ENCODE measurements around the gene ARHGEF38.
A peak's percentile ranks its signal among the peaks of the same experiment; 100 is the strongest.

DNA sequence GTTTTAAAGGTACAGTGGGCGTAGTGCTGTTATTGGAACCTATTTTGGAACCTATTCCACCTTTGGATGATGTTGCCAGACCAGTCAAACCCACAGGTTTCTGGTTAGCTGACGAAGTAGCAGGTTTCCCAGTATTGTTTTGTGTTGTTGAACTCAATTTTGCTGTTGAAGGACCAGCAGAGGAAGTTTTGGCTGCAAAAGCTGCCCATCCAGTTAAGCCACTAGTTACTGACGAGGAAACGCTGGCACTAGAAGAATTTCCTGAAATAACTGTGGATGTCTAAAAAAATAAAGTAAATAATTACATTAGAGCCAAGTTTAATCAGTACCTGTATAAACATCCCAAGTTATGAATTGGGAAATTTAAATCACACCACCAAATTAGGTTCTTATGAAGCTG lies 130.6 kb downstream of the ARHGEF38 start:
- TF ChIP-seq, protein P1, sequence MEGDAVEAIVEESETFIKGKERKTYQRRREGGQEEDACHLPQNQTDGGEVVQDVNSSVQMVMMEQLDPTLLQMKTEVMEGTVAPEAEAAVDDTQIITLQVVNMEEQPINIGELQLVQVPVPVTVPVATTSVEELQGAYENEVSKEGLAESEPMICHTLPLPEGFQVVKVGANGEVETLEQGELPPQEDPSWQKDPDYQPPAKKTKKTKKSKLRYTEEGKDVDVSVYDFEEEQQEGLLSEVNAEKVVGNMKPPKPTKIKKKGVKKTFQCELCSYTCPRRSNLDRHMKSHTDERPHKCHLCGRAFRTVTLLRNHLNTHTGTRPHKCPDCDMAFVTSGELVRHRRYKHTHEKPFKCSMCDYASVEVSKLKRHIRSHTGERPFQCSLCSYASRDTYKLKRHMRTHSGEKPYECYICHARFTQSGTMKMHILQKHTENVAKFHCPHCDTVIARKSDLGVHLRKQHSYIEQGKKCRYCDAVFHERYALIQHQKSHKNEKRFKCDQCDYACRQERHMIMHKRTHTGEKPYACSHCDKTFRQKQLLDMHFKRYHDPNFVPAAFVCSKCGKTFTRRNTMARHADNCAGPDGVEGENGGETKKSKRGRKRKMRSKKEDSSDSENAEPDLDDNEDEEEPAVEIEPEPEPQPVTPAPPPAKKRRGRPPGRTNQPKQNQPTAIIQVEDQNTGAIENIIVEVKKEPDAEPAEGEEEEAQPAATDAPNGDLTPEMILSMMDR (IDR thresholded peaks at IDR 0.05), result no peak
- TF ChIP-seq POLR2A (IDR thresholded peaks at IDR 0.05) (no peak), POLR2AphosphoS5 (IDR thresholded peaks at IDR 0.05) (peak in 2 of 3 donors; percentile 28 to 57)
